Activated T-helper 17 cell treated with anti-CD3 and anti-CD28 coated beads, Interleukin-2, amount 50 U/mL, for 72 hours (primary cell): ENCODE results near the gene DCTN2. TPM values are rescaled to one million over a fixed set of nuclear protein-coding genes. Genes with fewer than 3 reads are reported as not detected.
A peak's percentile ranks its signal among the peaks of the same experiment; 100 is the strongest.

Experiments used
- ATAC-seq: fragments of 150-1000 bp; cut with Tn5 transposase; replicated peaks from 2 replicates; pipeline ENCODE4 v1.10.0; 2021; ENCODE audit warnings: mild to moderate bottlenecking, moderate library complexity
- H3K27ac Mint-ChIP-seq: one replicate; pipeline ENCODE4 v1.8.0; 2022; ENCODE audit warnings: mixed read lengths
- H3K27me3 Mint-ChIP-seq: one replicate; pipeline ENCODE4 v1.8.0; 2022; ENCODE audit warnings: mixed read lengths
- H3K36me3 Mint-ChIP-seq: one replicate; pipeline ENCODE4 v1.8.0; 2022; ENCODE audit warnings: low read depth, mild to moderate bottlenecking, mixed read lengths
- H3K4me1 Mint-ChIP-seq: one replicate; pipeline ENCODE4 v1.8.0; 2022; ENCODE audit warnings: mixed read lengths
- H3K4me3 Mint-ChIP-seq: one replicate; pipeline ENCODE4 v1.8.0; 2022; ENCODE audit warnings: mild to moderate bottlenecking, mixed read lengths
- H3K9me3 Mint-ChIP-seq: one replicate; pipeline ENCODE4 v1.8.0; 2022; ENCODE audit warnings: mixed read lengths
- total RNA-seq, 2 donors: library from RNA; stranded (reverse); gene quantifications; one replicate each; pipeline ENCODE4 v1.2.3, GENCODE V29; 2022

Gene DCTN2
- total RNA-seq, 2 donors from 2014 or later = 78.5 to 96.4 TPM

- Mint-ChIP-seq H3K4me1 (peaks cover 26% of the 10 kb centered on the region), H3K4me3 (peak overlapping the region; percentile 72), H3K36me3 (peaks cover 20% of the 10 kb centered on the region), H3K9me3 (no peaks in the 10 kb centered on the region), H3K27me3 (peaks cover 3% of the 10 kb centered on the region), H3K27ac (no peak overlapping the region)
- no peak for ATAC-seq
These were observed 1.5 kb upstream of the DCTN2 start for GRCh38 chr12:57548488-57548887.

GRCh38 chr12:57548013-57548315, 972 bp upstream of the DCTN2 start:
- Mint-ChIP-seq H3K36me3 (peaks cover 21% of the 10 kb centered on the region), H3K27me3 (peaks cover 3% of the 10 kb centered on the region), H3K4me1 (peaks cover 26% of the 10 kb centered on the region), H3K4me3 (peak overlapping the region; percentile 91), H3K27ac (peak overlapping the region; percentile 97), H3K9me3 (no peaks in the 10 kb centered on the region)
- ATAC-seq = no peak

- H3K27me3 Mint-ChIP-seq = peaks cover 3% of the 10 kb centered on the region
- H3K36me3 Mint-ChIP-seq = peaks cover 26% of the 10 kb centered on the region
- H3K4me1 Mint-ChIP-seq = peaks cover 26% of the 10 kb centered on the region
- no peaks in the 10 kb centered on the region for H3K9me3 Mint-ChIP-seq
- peak overlapping the region; percentile 97 for H3K27ac Mint-ChIP-seq
- H3K4me3 Mint-ChIP-seq = peak overlapping the region; percentile 91
- no peak for ATAC-seq
These were observed 458 bp upstream of the DCTN2 start for GRCh38 chr12:57547288-57548012.

GRCh38 chr12:57545809-57546437, 1.1 kb downstream of the DCTN2 start:
- Mint-ChIP-seq H3K4me1 (peaks cover 29% of the 10 kb centered on the region), H3K27me3 (peaks cover 3% of the 10 kb centered on the region), H3K4me3 (peak overlapping the region; percentile 91), H3K27ac (peak overlapping the region; percentile 97), H3K9me3 (no peaks in the 10 kb centered on the region), H3K36me3 (peaks cover 37% of the 10 kb centered on the region)
- peak; percentile 7 for ATAC-seq

- Mint-ChIP-seq H3K27me3 (no peaks in the 10 kb centered on the region), H3K9me3 (no peaks in the 10 kb centered on the region)
- ATAC-seq = no peak
These were observed 3.4 kb downstream of the DCTN2 start for GRCh38 chr12:57543581-57543980.

GRCh38 chr12:57541717-57542116, 5.3 kb downstream of the DCTN2 start:
- ATAC-seq = no peak
- Mint-ChIP-seq H3K27ac (no peak overlapping the region), H3K4me3 (no peak overlapping the region), H3K36me3 (peaks cover 76% of the 10 kb centered on the region), H3K27me3 (no peaks in the 10 kb centered on the region), H3K4me1 (peaks cover 24% of the 10 kb centered on the region), H3K9me3 (no peaks in the 10 kb centered on the region)

More at GRCh38 chr12:57543581-57543980, 3.4 kb downstream of the DCTN2 start:
- H3K4me1 Mint-ChIP-seq = peaks cover 24% of the 10 kb centered on the region
- peaks cover 58% of the 10 kb centered on the region for H3K36me3 Mint-ChIP-seq
- H3K4me3 Mint-ChIP-seq = no peak overlapping the region
- peak overlapping the region; percentile 32 for H3K27ac Mint-ChIP-seq

GRCh38 chr12:57541001-57541400, 6.0 kb downstream of the DCTN2 start:
- H3K36me3 Mint-ChIP-seq = peaks cover 74% of the 10 kb centered on the region
- no peak overlapping the region for H3K27ac Mint-ChIP-seq
- H3K27me3 Mint-ChIP-seq = no peaks in the 10 kb centered on the region
- H3K4me1 Mint-ChIP-seq = peaks cover 21% of the 10 kb centered on the region
- H3K9me3 Mint-ChIP-seq = no peaks in the 10 kb centered on the region
- no peak overlapping the region for H3K4me3 Mint-ChIP-seq
- ATAC-seq = no peak

- no peaks in the 10 kb centered on the region for H3K27me3 Mint-ChIP-seq
- H3K27ac Mint-ChIP-seq = peak overlapping the region; percentile 47
- no peak for ATAC-seq
- no peaks in the 10 kb centered on the region for H3K9me3 Mint-ChIP-seq
- no peak overlapping the region for H3K4me3 Mint-ChIP-seq
- H3K36me3 Mint-ChIP-seq = peaks cover 77% of the 10 kb centered on the region
- peaks cover 9% of the 10 kb centered on the region for H3K4me1 Mint-ChIP-seq
These were observed 7.7 kb downstream of the DCTN2 start for GRCh38 chr12:57539134-57539768.

GRCh38 chr12:57536597-57536942, 10.4 kb downstream of the DCTN2 start:
- no peak overlapping the region for H3K4me3 Mint-ChIP-seq
- peak overlapping the region; percentile 43 for H3K27ac Mint-ChIP-seq
- H3K36me3 Mint-ChIP-seq = peaks cover 92% of the 10 kb centered on the region

GRCh38 chr12:57535764-57536596, 11.0 kb downstream of the DCTN2 start:
- no peaks in the 10 kb centered on the region for H3K27me3 Mint-ChIP-seq
- peaks cover 93% of the 10 kb centered on the region for H3K36me3 Mint-ChIP-seq

More at GRCh38 chr12:57536597-57536942, 10.4 kb downstream of the DCTN2 start:
- Mint-ChIP-seq H3K9me3 (no peaks in the 10 kb centered on the region), H3K4me1 (peaks cover 9% of the 10 kb centered on the region), H3K27me3 (no peaks in the 10 kb centered on the region)
- ATAC-seq = no peak

GRCh38 chr12:57534991-57535543, 11.9 kb downstream of the DCTN2 start:
- no peak for ATAC-seq
- Mint-ChIP-seq H3K27me3 (no peaks in the 10 kb centered on the region), H3K4me3 (no peak overlapping the region), H3K9me3 (no peaks in the 10 kb centered on the region), H3K4me1 (peaks cover 5% of the 10 kb centered on the region), H3K27ac (peak overlapping the region; percentile 42), H3K36me3 (peaks cover 95% of the 10 kb centered on the region)

More at GRCh38 chr12:57535764-57536596, 11.0 kb downstream of the DCTN2 start:
- Mint-ChIP-seq H3K4me1 (peaks cover 6% of the 10 kb centered on the region), H3K27ac (peak overlapping the region; percentile 43), H3K4me3 (no peak overlapping the region), H3K9me3 (no peaks in the 10 kb centered on the region)
- ATAC-seq = no peak

- Mint-ChIP-seq H3K9me3 (no peaks in the 10 kb centered on the region), H3K27me3 (no peaks in the 10 kb centered on the region), H3K36me3 (peaks cover 95% of the 10 kb centered on the region), H3K4me3 (no peak overlapping the region), H3K4me1 (peaks cover 5% of the 10 kb centered on the region), H3K27ac (peak overlapping the region; percentile 54)
- no peak for ATAC-seq
These were observed 12.7 kb downstream of the DCTN2 start for GRCh38 chr12:57534250-57534649.

GRCh38 chr12:57533108-57533507, 13.9 kb downstream of the DCTN2 start:
- H3K27me3 Mint-ChIP-seq = no peaks in the 10 kb centered on the region
- no peak for ATAC-seq
- H3K4me3 Mint-ChIP-seq = no peak overlapping the region
- no peaks in the 10 kb centered on the region for H3K4me1 Mint-ChIP-seq
- peak overlapping the region; percentile 20 for H3K27ac Mint-ChIP-seq
- no peaks in the 10 kb centered on the region for H3K9me3 Mint-ChIP-seq
- H3K36me3 Mint-ChIP-seq = peaks cover 95% of the 10 kb centered on the region

- no peak for ATAC-seq
- H3K4me3 Mint-ChIP-seq = no peak overlapping the region
- no peaks in the 10 kb centered on the region for H3K9me3 Mint-ChIP-seq
- no peaks in the 10 kb centered on the region for H3K27me3 Mint-ChIP-seq
- no peaks in the 10 kb centered on the region for H3K4me1 Mint-ChIP-seq
- peaks cover 95% of the 10 kb centered on the region for H3K36me3 Mint-ChIP-seq
- H3K27ac Mint-ChIP-seq = peak overlapping the region; percentile 36
These were observed 15.2 kb downstream of the DCTN2 start for GRCh38 chr12:57531836-57532235.
